Glutamatergic neuron (in vitro differentiated cells): ENCODE measurements around the gene ING4. TPM values are rescaled to one million over a fixed set of nuclear protein-coding genes. Genes with fewer than 3 reads are reported as not detected.

ENCODE experiments used
- DNase-seq: peaks from one replicate; pipeline ENCODE4 v3.0.0; 2022
- H3K27ac Mint-ChIP-seq: one replicate; pipeline ENCODE4 v1.8.0; 2020; ENCODE audit warnings: mild to moderate bottlenecking, mixed read lengths, inconsistent platforms; ENCODE audit not compliant: unreplicated experiment
- H3K27me3 Mint-ChIP-seq: one replicate; pipeline ENCODE4 v1.8.0; 2020; ENCODE audit warnings: mild to moderate bottlenecking, moderate library complexity, mixed read lengths, inconsistent platforms; ENCODE audit not compliant: unreplicated experiment
- H3K36me3 Mint-ChIP-seq: one replicate; pipeline ENCODE4 v1.8.0; 2020; ENCODE audit warnings: mild to moderate bottlenecking, mixed read lengths, inconsistent platforms; ENCODE audit not compliant: unreplicated experiment
- H3K4me1 Mint-ChIP-seq: one replicate; pipeline ENCODE4 v1.8.0; 2020; ENCODE audit warnings: mild to moderate bottlenecking, low read depth, mixed read lengths, inconsistent platforms; ENCODE audit not compliant: unreplicated experiment
- H3K4me3 Mint-ChIP-seq: one replicate; pipeline ENCODE4 v1.8.0; 2020; ENCODE audit warnings: mild to moderate bottlenecking, mixed read lengths, inconsistent platforms; ENCODE audit not compliant: unreplicated experiment
- H3K9me3 Mint-ChIP-seq: one replicate; pipeline ENCODE4 v1.8.0; 2020; ENCODE audit warnings: mild to moderate bottlenecking, moderate library complexity, mixed read lengths, inconsistent platforms; ENCODE audit not compliant: unreplicated experiment
- total RNA-seq: library from RNA; stranded (reverse); fragmentation: NEBNext Ultra II Directional; extraction: Animal tissue kit (Norgen Biotek cat#: 25700); gene quantifications from one replicate; pipeline ENCODE4 v1.2.1, GENCODE V29; 2021; ENCODE audit not compliant: unreplicated experiment
- TF ChIP-seq, protein P1 (sequence below): fragments of 200-600 bp; sonication (generic); IDR thresholded peaks from one replicate; pipeline ENCODE4 v1.5.0; 2021; ENCODE audit not compliant: partially characterized antibody, unreplicated experiment

ING4 gene
- total RNA-seq, 1 donor from 2014 or later: 76.9 TPM

DNA sequence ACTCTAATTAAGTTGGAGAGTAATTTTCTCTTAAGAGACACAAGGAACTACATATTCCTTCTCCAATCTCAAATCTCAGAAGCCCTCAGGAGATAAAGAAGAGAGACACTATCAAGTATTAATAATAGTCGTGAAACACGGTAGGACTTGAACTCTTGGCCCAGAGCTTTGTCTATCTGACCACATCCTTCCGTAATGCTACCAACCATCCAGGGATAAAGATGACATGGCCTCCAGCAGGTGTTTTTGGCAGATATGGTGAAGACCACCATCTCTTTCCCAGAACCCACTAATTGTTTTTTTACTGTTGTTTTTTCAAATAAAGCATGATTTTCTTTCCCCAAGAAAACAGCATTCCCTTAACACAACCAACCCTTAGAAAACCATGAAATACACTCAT is 22.9 kb upstream of the ING4 start:
- Mint-ChIP-seq H3K27me3 (peaks cover 9% of the 10 kb centered on the region), H3K9me3 (peaks cover 9% of the 10 kb centered on the region), H3K27ac (no peak overlapping the region), H3K4me3 (no peak overlapping the region), H3K36me3 (no peaks in the 10 kb centered on the region), H3K4me1 (peaks cover 26% of the 10 kb centered on the region)
- TF ChIP-seq, protein P1, sequence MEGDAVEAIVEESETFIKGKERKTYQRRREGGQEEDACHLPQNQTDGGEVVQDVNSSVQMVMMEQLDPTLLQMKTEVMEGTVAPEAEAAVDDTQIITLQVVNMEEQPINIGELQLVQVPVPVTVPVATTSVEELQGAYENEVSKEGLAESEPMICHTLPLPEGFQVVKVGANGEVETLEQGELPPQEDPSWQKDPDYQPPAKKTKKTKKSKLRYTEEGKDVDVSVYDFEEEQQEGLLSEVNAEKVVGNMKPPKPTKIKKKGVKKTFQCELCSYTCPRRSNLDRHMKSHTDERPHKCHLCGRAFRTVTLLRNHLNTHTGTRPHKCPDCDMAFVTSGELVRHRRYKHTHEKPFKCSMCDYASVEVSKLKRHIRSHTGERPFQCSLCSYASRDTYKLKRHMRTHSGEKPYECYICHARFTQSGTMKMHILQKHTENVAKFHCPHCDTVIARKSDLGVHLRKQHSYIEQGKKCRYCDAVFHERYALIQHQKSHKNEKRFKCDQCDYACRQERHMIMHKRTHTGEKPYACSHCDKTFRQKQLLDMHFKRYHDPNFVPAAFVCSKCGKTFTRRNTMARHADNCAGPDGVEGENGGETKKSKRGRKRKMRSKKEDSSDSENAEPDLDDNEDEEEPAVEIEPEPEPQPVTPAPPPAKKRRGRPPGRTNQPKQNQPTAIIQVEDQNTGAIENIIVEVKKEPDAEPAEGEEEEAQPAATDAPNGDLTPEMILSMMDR: no peak
- no peak for DNase-seq

DNA sequence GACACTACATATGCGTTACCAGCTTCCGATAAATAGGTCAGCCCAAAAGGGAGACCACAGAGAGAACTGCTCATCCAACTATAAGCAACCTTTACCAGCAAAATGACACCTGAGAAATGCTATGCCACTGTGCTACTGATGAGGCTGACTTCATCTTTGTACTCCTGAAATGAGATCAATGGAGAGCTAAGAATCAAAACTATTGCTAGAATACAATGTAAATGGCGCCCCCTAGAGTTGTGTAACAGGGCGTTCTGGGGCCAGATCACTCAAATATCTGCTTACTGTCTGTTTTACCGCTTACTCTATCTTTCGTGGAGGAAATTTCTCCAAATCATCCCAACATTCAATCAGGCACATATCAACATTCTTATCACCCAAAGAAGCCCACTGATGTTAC is 21.7 kb upstream of the ING4 start:
- Mint-ChIP-seq H3K27ac (peak overlapping the region; percentile 52), H3K4me1 (peaks cover 23% of the 10 kb centered on the region), H3K4me3 (peak overlapping the region; percentile 52), H3K9me3 (peaks cover 7% of the 10 kb centered on the region), H3K27me3 (peaks cover 4% of the 10 kb centered on the region), H3K36me3 (no peaks in the 10 kb centered on the region)
- DNase-seq: peak; percentile 34
- TF ChIP-seq, protein P1: peak; percentile 76

DNA sequence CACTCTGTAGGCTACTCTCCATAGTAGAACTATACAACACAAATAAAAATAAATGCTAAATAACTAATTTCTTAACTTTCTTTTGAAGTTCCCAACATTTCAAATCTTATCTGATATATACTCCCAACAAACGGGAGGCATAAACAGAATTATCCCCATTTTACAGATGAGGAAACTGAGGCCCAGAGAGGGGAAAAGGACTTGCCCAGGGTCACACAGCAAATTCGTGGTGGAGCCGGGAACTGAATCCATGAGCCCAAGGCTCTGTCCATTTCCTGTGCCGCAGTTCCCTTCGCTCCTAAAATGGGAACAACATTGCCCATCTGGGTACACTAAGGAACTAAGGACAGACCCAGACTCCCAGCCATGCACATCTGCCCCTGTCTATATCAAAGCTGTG is 14.0 kb upstream of the ING4 start:
- H3K27me3 Mint-ChIP-seq: peaks cover under 1% of the 10 kb centered on the region
- no peak overlapping the region for H3K27ac Mint-ChIP-seq
- DNase-seq: no peak
- no peak overlapping the region for H3K4me3 Mint-ChIP-seq
- H3K4me1 Mint-ChIP-seq: no peaks in the 10 kb centered on the region
- H3K9me3 Mint-ChIP-seq: peaks cover 1% of the 10 kb centered on the region
- H3K36me3 Mint-ChIP-seq: no peaks in the 10 kb centered on the region
- TF ChIP-seq, protein P1: no peak

DNA sequence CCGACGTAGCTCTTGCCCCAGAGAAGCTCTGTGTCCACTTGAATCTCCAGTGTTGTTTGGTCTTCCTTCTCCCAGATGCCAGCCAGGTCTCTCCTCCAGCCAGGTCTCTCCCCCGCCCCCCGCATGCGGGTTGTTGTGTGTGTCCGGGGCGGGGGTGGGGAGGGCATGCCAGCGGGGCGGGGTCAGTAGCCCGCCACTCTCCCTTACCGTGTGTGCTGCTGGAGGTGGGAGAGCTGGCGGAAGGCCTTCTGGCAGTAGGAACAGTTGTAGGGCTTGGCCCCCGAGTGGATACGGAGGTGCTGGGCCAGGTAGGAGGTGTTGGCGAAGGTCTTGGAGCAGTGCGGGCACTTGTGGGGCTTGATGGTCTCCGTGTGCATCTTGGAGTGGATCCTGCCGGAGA is 9.2 kb upstream of the ING4 start:
- Mint-ChIP-seq H3K9me3 (peaks cover 2% of the 10 kb centered on the region), H3K4me1 (no peaks in the 10 kb centered on the region), H3K27me3 (peaks cover 4% of the 10 kb centered on the region), H3K36me3 (no peaks in the 10 kb centered on the region), H3K4me3 (no peak overlapping the region), H3K27ac (no peak overlapping the region)
- no peak for DNase-seq
- TF ChIP-seq, protein P1: no peak

DNA sequence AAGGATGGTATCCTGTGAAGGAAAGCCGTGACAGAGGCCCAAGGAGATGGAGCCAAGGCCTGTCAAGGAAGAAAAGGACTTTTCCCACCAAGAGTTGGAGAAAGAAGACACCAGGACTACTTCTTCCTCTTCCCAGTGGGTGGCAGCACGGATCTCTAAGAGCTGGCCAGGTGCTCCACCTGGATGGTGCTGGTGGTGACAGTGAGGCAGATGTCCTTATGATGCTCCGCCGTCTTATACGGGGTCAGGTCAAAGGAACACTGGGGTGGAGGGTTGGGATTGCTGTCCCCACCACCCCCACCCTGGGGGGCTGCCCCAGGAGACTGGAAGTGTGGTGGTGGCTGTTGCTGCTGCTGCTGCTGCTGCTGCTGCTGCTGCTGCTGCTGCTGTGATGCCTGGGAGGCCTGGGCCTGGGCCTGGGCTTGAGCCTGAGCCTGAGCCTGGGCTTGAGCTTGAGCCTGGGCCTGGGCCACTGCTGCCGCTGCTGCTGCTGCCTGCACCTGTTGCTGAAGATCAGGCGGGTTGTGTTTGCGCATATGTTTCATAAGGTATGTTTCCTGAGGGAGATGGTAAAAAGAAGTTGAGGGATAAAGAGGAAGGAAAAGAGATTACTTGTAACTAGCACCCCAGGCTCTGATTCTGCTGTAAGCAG is 4.8 kb upstream of the ING4 start:
- Mint-ChIP-seq H3K4me1 (no peaks in the 10 kb centered on the region), H3K9me3 (peaks cover 11% of the 10 kb centered on the region), H3K36me3 (no peaks in the 10 kb centered on the region), H3K4me3 (no peak overlapping the region), H3K27ac (no peak overlapping the region), H3K27me3 (peaks cover 10% of the 10 kb centered on the region)
- TF ChIP-seq, protein P1: no peak
- no peak for DNase-seq
